MM.1S (cell line): ENCODE data around the gene RASAL1.

Experiments used
- DNase-seq: peaks from one replicate; pipeline ENCODE4 v3.0.0-alpha.2; 2015
- H2AFZ ChIP-seq: fragments of 300-600 bp; sonication (generic); 2 replicates; pipeline ENCODE4 v1.6.0; 2016; ENCODE audit warnings: antibody characterized with exemption, low read length
- H3F3A ChIP-seq: fragments of 300-600 bp; sonication (generic); 2 replicates; pipeline ENCODE4 v1.6.1; 2016; ENCODE audit warnings: mild to moderate bottlenecking, antibody characterized with exemption, low read length, moderate library complexity, mixed read lengths; ENCODE audit not compliant: insufficient read depth
- H3K27ac ChIP-seq: fragments of 300-600 bp; sonication (generic); 2 replicates; pipeline ENCODE4 v1.5.1; 2016; ENCODE audit warnings: mild to moderate bottlenecking, low read length
- H3K27me3 ChIP-seq: fragments of 300-600 bp; sonication (generic); replicated peaks from 2 replicates; pipeline ENCODE4 v1.6.0; 2016; ENCODE audit warnings: low read length; ENCODE audit not compliant: insufficient read depth
- H3K36me3 ChIP-seq: fragments of 300-600 bp; sonication (generic); replicated peaks from 2 replicates; pipeline ENCODE4 v1.6.1; 2016; ENCODE audit warnings: mild to moderate bottlenecking, low read length, mixed read lengths; ENCODE audit not compliant: insufficient read depth
- H3K4me1 ChIP-seq: fragments of 300-600 bp; sonication (generic); 2 replicates; pipeline ENCODE4 v1.6.1; 2016; ENCODE audit warnings: low read length, mixed read lengths
- H3K4me2 ChIP-seq: fragments of 300-600 bp; sonication (generic); 2 replicates; pipeline ENCODE4 v1.6.0; 2016; ENCODE audit warnings: low read depth, low read length
- H3K4me3 ChIP-seq: fragments of 300-600 bp; sonication (generic); 2 replicates; pipeline ENCODE4 v1.5.1; 2016; ENCODE audit warnings: low read length, mixed read lengths
- H3K79me2 ChIP-seq: fragments of 300-600 bp; sonication (generic); 2 replicates; pipeline ENCODE4 v1.6.1; 2016; ENCODE audit warnings: mixed run types, low read length, mixed read lengths
- H3K9ac ChIP-seq: fragments of 300-600 bp; sonication (generic); 2 replicates; pipeline ENCODE4 v1.6.1; 2016; ENCODE audit warnings: low read length, mixed read lengths
- H3K9me2 ChIP-seq: fragments of 300-600 bp; sonication (generic); replicated peaks from 2 replicates; pipeline ENCODE4 v1.6.1; 2016; ENCODE audit warnings: mild to moderate bottlenecking, low read length, mixed read lengths; ENCODE audit not compliant: insufficient read depth
- H3K9me3 ChIP-seq: fragments of 300-600 bp; sonication (generic); replicated peaks from 2 replicates; pipeline ENCODE4 v1.6.1; 2016; ENCODE audit warnings: mild to moderate bottlenecking, low read length, mixed read lengths; ENCODE audit not compliant: insufficient read depth
- H4K20me1 ChIP-seq: fragments of 300-600 bp; sonication (generic); 2 replicates; pipeline ENCODE4 v1.6.1; 2016; ENCODE audit warnings: mild to moderate bottlenecking, low read length, moderate library complexity, mixed read lengths; ENCODE audit not compliant: insufficient read depth
- CTCF ChIP-seq: fragments of 300-600 bp; sonication (generic); IDR thresholded peaks from 2 replicates; pipeline ENCODE4 v1.5.1; 2016; ENCODE audit warnings: antibody characterized with exemption, low read length, mixed read lengths
- EZH2 ChIP-seq: fragments of 300-600 bp; sonication (generic); optimal IDR thresholded peaks from 2 replicates; pipeline ENCODE3; 2017; ENCODE audit warnings: low read depth, mild to moderate bottlenecking, antibody characterized with exemption, low read length, mixed read lengths
- EZH2phosphoT487 ChIP-seq: fragments of 300-600 bp; sonication (generic); IDR thresholded peaks from 2 replicates; pipeline ENCODE4 v1.6.1; 2018; ENCODE audit warnings: antibody characterized with exemption, low read length

The RASAL1 gene

GRCh38 chr12:113114447-113115178 is 20.9 kb downstream of the RASAL1 start:
- H3K79me2 ChIP-seq: no peaks in the 10 kb centered on the region
- H3K36me3 ChIP-seq: no peaks in the 10 kb centered on the region
- H3K27ac ChIP-seq: no peak overlapping the region
- no peaks in the 10 kb centered on the region for H3K9me2 ChIP-seq
- no peak overlapping the region for H2AFZ ChIP-seq
- DNase-seq: no peak
- H4K20me1 ChIP-seq: no peaks in the 10 kb centered on the region
- TF ChIP-seq EZH2 (no peak), CTCF (no peak), EZH2phosphoT487 (no peak)
- H3K4me2 ChIP-seq: no peak overlapping the region
- no peaks in the 10 kb centered on the region for H3K27me3 ChIP-seq
- no peaks in the 10 kb centered on the region for H3F3A ChIP-seq
- no peak overlapping the region for H3K9ac ChIP-seq
- no peaks in the 10 kb centered on the region for H3K9me3 ChIP-seq
- no peaks in the 10 kb centered on the region for H3K4me1 ChIP-seq
- no peak overlapping the region for H3K4me3 ChIP-seq

GRCh38 chr12:113113397-113113796 is 22.2 kb downstream of the RASAL1 start:
- Histone ChIP-seq H3K4me2 (no peak overlapping the region), H3K4me1 (no peaks in the 10 kb centered on the region), H3K9me2 (no peaks in the 10 kb centered on the region), H3K36me3 (no peaks in the 10 kb centered on the region), H2AFZ (no peak overlapping the region), H3K9me3 (no peaks in the 10 kb centered on the region), H3K4me3 (no peak overlapping the region), H3K9ac (no peak overlapping the region), H4K20me1 (no peaks in the 10 kb centered on the region), H3K79me2 (no peaks in the 10 kb centered on the region), H3F3A (no peaks in the 10 kb centered on the region), H3K27ac (no peak overlapping the region), H3K27me3 (no peaks in the 10 kb centered on the region)
- no peak for DNase-seq
- no peak for TF ChIP-seq EZH2

GRCh38 chr12:113112043-113112899 is 23.3 kb downstream of the RASAL1 start:
- Histone ChIP-seq H3F3A (no peaks in the 10 kb centered on the region), H3K27me3 (no peaks in the 10 kb centered on the region), H3K27ac (no peak overlapping the region), H3K4me3 (no peak overlapping the region), H3K4me2 (no peak overlapping the region), H3K9me3 (no peaks in the 10 kb centered on the region), H3K9me2 (no peaks in the 10 kb centered on the region), H2AFZ (no peak overlapping the region), H3K36me3 (no peaks in the 10 kb centered on the region), H3K4me1 (no peaks in the 10 kb centered on the region), H4K20me1 (no peaks in the 10 kb centered on the region), H3K9ac (no peak overlapping the region), H3K79me2 (no peaks in the 10 kb centered on the region)
- TF ChIP-seq EZH2: no peak
- TF ChIP-seq EZH2phosphoT487: no peak
- TF ChIP-seq CTCF: no peak
- no peak for DNase-seq
